Smooth muscle cell (in vitro differentiated cells): ENCODE data around the gene CABLES2. TPM values are rescaled to one million over a fixed set of nuclear protein-coding genes. Genes with fewer than 3 reads are reported as not detected.

Source experiments
- DNase-seq: peaks from one replicate; lab custom pipeline; 2025; ENCODE audit not compliant: unreplicated experiment; lab: John Stamatoyannopoulos, UW
- H2AFZ ChIP-seq: fragments of 200-600 bp; sonication (generic); 2 replicates; pipeline ENCODE4 v1.6.0; 2016; ENCODE audit warnings: antibody characterized with exemption, low read depth, mild to moderate bottlenecking
- H3F3A ChIP-seq: fragments of 200-600 bp; sonication (generic); 2 replicates; pipeline ENCODE4 v1.6.0; 2017; ENCODE audit warnings: antibody characterized with exemption, low read depth
- H3K27ac ChIP-seq: fragments of 200-600 bp; sonication (generic); 2 replicates; pipeline ENCODE4 v1.5.1; 2016; ENCODE audit warnings: low read depth, mild to moderate bottlenecking
- H3K27me3 ChIP-seq: fragments of 200-600 bp; sonication (generic); 2 replicates; pipeline ENCODE4 v1.6.1; 2016; ENCODE audit warnings: low read depth, mild to moderate bottlenecking
- H3K36me3 ChIP-seq: fragments of 200-600 bp; sonication (generic); 2 replicates; pipeline ENCODE4 v1.5.1; 2016; ENCODE audit warnings: low read depth
- H3K4me1 ChIP-seq: fragments of 200-600 bp; sonication (generic); 2 replicates; pipeline ENCODE4 v1.5.1; 2016; ENCODE audit warnings: low read depth
- H3K4me2 ChIP-seq: fragments of 200-600 bp; sonication (generic); 2 replicates; pipeline ENCODE4 v1.6.0; 2016; ENCODE audit warnings: mild to moderate bottlenecking
- H3K4me3 ChIP-seq: fragments of 200-600 bp; sonication (generic); 2 replicates; pipeline ENCODE4 v1.5.1; 2016; ENCODE audit warnings: mild to moderate bottlenecking
- H3K79me2 ChIP-seq: fragments of 200-600 bp; sonication (generic); 2 replicates; pipeline ENCODE4 v1.6.0; 2016; ENCODE audit warnings: low read depth, mild to moderate bottlenecking
- H3K9ac ChIP-seq: fragments of 200-600 bp; sonication (generic); 2 replicates; pipeline ENCODE4 v1.6.0; 2016; ENCODE audit warnings: low read depth
- H3K9me3 ChIP-seq: fragments of 200-600 bp; sonication (generic); replicated peaks from 2 replicates; pipeline ENCODE4 v1.5.1; 2016; ENCODE audit warnings: low read depth
- H4K20me1 ChIP-seq: fragments of 200-600 bp; sonication (generic); 2 replicates; pipeline ENCODE4 v1.6.0; 2016; ENCODE audit warnings: low read depth
- CTCF ChIP-seq: fragments of 200-600 bp; sonication (generic); IDR thresholded peaks from 2 replicates; pipeline ENCODE4 v1.5.1; 2017; ENCODE audit warnings: borderline replicate concordance, mild to moderate bottlenecking, antibody characterized with exemption; ENCODE audit not compliant: insufficient read depth, poor library complexity, severe bottlenecking
- WGBS: methylation state at CpG from one replicate; pipeline ENCODE4 v1.1.7; 2016; ENCODE audit warnings: low lambda C conversion rate; 5-methylcytosine and 5-hydroxymethylcytosine counted together
- polyA plus RNA-seq: library from polyadenylated mRNA; unstranded; fragments of >200 nt; fragmentation: Nextera tagmentation; extraction: Ambion mirVana; gene quantifications from 2 replicates; pipeline ENCODE4 v1.2.1, GENCODE V29; 2016
- total RNA-seq: library from RNA; depleted of rRNA; stranded (reverse); fragments of >200 nt; gene quantifications from 2 replicates; pipeline ENCODE4 v1.2.3, GENCODE V29; 2014

The CABLES2 gene
- total and polyA plus RNA-seq, 2 experiments from 2014 or later, result 7.4 to 7.6 TPM

- Histone ChIP-seq H3K9ac (no peak overlapping the region), H3K36me3 (no peaks in the 10 kb centered on the region), H3K4me3 (no peak overlapping the region), H3F3A (no peaks in the 10 kb centered on the region), H3K79me2 (no peaks in the 10 kb centered on the region), H2AFZ (no peak overlapping the region), H3K27ac (no peak overlapping the region), H3K27me3 (no peaks in the 10 kb centered on the region), H3K4me1 (no peaks in the 10 kb centered on the region), H3K4me2 (no peak overlapping the region), H3K9me3 (no peaks in the 10 kb centered on the region), H4K20me1 (no peaks in the 10 kb centered on the region)
- no peak for DNase-seq
- 82% methylated on average over 10 of the region's 10 CpGs for WGBS
- TF ChIP-seq CTCF, result no peak
These were observed 41.0 kb upstream of the CABLES2 start for GRCh38 chr20:62448038-62448437.

GRCh38 chr20:62446888-62447869 is 40.1 kb upstream of the CABLES2 start:
- no peaks in the 10 kb centered on the region for H3K36me3 ChIP-seq
- H3K9ac ChIP-seq, result no peak overlapping the region
- TF ChIP-seq CTCF, result no peak
- no peak overlapping the region for H3K4me3 ChIP-seq
- no peaks in the 10 kb centered on the region for H4K20me1 ChIP-seq
- H3K4me1 ChIP-seq, result no peaks in the 10 kb centered on the region
- no peak overlapping the region for H3K4me2 ChIP-seq
- no peaks in the 10 kb centered on the region for H3K79me2 ChIP-seq
- no peak for DNase-seq
- no peaks in the 10 kb centered on the region for H3K27me3 ChIP-seq
- 86% methylated on average over 42 of the region's 44 CpGs for WGBS
- H3K27ac ChIP-seq, result no peak overlapping the region
- H2AFZ ChIP-seq, result no peak overlapping the region
- no peaks in the 10 kb centered on the region for H3K9me3 ChIP-seq
- no peaks in the 10 kb centered on the region for H3F3A ChIP-seq

GRCh38 chr20:62446481-62446880 is 39.4 kb upstream of the CABLES2 start:
- Histone ChIP-seq H4K20me1 (no peaks in the 10 kb centered on the region), H3F3A (no peaks in the 10 kb centered on the region), H2AFZ (no peak overlapping the region), H3K36me3 (no peaks in the 10 kb centered on the region), H3K9me3 (no peaks in the 10 kb centered on the region), H3K4me3 (no peak overlapping the region), H3K9ac (no peak overlapping the region), H3K27me3 (no peaks in the 10 kb centered on the region), H3K4me1 (no peaks in the 10 kb centered on the region), H3K27ac (no peak overlapping the region), H3K4me2 (no peak overlapping the region), H3K79me2 (no peaks in the 10 kb centered on the region)
- no peak for TF ChIP-seq CTCF
- 70% methylated on average over 12 of the region's 12 CpGs for WGBS
- no peak for DNase-seq
